Right lobe of liver (tissue), 4 donors: ENCODE measurements around the gene KDM4C.

Experiments
- POLR2A ChIP-seq: fragments of 450-650 bp; IDR thresholded peaks from one replicate; pipeline ENCODE4 v1.6.1; 2017; ENCODE audit warnings: antibody characterized with exemption, mild to moderate bottlenecking
- TF ChIP-seq, protein P1 (sequence below), 4 donors: fragments of 200-600 bp in 3 of 4; fragments of 450-650 bp in 1 of 4; IDR thresholded peaks; one replicate each; pipeline versions ENCODE4 v1.5.1 to v1.8.0; 2016 to 2022; ENCODE audit warnings: antibody characterized with exemption in 4 of 4, mild to moderate bottlenecking in 2 of 4
- donor health status: DM: no; HTN: no; CAD: no.
- donor health status: DM: no; HTN: no; CAD: no.
- donor health status: DM: no; HTN: yes; CAD: no.

DNA sequence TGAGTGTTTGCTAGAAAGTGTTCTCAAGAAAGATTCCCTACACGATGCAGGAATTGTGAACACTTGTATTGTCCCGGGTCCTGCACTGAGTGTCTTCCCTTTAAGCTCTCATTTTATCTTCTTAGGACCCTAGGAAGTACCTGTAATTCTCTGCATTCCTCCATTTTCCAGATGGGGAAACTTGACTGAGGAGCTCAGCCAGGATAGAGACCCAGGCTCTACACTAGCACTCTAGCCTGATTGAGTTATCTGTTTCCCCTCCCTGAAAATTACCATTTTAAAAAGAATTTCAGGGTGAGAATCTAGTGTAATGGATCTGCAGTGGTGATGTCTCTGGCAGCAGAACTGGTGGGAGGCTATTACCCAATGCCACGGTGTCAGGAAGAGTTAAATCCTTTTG lies 453.9 kb downstream of the KDM4C start:
- TF ChIP-seq, protein P1, sequence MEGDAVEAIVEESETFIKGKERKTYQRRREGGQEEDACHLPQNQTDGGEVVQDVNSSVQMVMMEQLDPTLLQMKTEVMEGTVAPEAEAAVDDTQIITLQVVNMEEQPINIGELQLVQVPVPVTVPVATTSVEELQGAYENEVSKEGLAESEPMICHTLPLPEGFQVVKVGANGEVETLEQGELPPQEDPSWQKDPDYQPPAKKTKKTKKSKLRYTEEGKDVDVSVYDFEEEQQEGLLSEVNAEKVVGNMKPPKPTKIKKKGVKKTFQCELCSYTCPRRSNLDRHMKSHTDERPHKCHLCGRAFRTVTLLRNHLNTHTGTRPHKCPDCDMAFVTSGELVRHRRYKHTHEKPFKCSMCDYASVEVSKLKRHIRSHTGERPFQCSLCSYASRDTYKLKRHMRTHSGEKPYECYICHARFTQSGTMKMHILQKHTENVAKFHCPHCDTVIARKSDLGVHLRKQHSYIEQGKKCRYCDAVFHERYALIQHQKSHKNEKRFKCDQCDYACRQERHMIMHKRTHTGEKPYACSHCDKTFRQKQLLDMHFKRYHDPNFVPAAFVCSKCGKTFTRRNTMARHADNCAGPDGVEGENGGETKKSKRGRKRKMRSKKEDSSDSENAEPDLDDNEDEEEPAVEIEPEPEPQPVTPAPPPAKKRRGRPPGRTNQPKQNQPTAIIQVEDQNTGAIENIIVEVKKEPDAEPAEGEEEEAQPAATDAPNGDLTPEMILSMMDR (IDR thresholded peaks at IDR 0.05), result no peak
- no peak for TF ChIP-seq POLR2A
